Body of pancreas (tissue), 4 donors: ENCODE measurements around the gene SHANK1.

Experiments
- POLR2A ChIP-seq, 3 donors: fragments of 450-650 bp; IDR thresholded peaks; one replicate each; pipeline ENCODE4 v1.6.1; 2016; ENCODE audit warnings: antibody characterized with exemption in 3 of 3, mild to moderate bottlenecking in 2 of 3
- TF ChIP-seq, protein P1 (sequence below), 7 experiments: fragments of 450-650 bp in 4 of 7; fragments of 200-600 bp in 3 of 7; sonication (generic) in 3 of 7; IDR thresholded peaks; one replicate each; pipeline ENCODE4 v1.5.1; 2016 to 2019; ENCODE audit warnings: antibody characterized with exemption in 7 of 7

DNA sequence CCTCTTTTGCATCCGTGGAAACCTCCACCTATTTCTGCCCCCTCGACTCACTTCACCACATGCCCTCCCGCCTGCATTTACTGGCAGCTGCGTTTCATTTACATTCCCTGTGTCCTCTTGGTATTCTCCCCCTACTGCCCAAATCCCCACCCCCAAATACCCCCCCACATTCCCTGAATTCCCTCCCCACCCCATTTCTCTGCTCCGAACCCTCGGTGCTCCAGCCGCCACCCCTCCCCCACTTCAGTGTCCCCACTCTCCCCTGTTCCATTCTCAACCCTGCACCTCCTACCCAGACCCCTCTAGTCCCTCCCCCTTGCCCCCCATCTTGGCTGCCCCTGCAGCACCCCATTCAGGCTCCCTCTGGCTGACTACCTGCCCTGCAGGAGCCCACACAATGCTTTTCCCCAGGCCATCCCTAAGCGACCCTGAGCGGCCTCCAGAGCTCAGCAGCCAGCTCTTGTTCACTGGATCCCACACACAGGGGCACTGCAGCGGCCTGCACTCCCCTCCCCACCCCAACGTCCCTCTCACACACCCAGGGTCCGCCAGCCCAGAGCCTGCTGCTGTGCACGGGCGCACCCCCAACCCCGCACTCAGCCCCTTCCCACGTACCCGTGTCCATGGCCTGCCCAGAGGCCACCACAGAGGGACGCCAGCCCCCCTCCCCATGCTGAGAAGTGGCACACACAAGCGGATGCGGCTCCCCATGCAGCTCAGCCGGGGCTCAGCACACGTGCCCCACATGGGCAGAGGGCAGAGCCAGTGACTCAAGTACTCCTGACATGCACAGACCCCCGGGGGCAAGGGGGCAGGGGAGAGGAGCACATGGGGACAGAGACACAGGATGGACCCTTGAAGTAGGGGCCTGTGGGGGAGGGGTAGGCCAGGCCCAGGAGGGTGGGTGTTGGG is 26.3 kb downstream of the SHANK1 start:
- TF ChIP-seq, protein P1, sequence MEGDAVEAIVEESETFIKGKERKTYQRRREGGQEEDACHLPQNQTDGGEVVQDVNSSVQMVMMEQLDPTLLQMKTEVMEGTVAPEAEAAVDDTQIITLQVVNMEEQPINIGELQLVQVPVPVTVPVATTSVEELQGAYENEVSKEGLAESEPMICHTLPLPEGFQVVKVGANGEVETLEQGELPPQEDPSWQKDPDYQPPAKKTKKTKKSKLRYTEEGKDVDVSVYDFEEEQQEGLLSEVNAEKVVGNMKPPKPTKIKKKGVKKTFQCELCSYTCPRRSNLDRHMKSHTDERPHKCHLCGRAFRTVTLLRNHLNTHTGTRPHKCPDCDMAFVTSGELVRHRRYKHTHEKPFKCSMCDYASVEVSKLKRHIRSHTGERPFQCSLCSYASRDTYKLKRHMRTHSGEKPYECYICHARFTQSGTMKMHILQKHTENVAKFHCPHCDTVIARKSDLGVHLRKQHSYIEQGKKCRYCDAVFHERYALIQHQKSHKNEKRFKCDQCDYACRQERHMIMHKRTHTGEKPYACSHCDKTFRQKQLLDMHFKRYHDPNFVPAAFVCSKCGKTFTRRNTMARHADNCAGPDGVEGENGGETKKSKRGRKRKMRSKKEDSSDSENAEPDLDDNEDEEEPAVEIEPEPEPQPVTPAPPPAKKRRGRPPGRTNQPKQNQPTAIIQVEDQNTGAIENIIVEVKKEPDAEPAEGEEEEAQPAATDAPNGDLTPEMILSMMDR (IDR thresholded peaks at IDR 0.05) = no peak
- TF ChIP-seq POLR2A (IDR thresholded peaks at IDR 0.05) = no peak
